Measurements from ENCODE around the gene LRP1B. TPM values are rescaled to one million over a fixed set of nuclear protein-coding genes. Genes with fewer than 3 reads are reported as not detected.

Gene LRP1B
- total RNA-seq, 1 experiment from 2014 or later: not detected

DNA sequence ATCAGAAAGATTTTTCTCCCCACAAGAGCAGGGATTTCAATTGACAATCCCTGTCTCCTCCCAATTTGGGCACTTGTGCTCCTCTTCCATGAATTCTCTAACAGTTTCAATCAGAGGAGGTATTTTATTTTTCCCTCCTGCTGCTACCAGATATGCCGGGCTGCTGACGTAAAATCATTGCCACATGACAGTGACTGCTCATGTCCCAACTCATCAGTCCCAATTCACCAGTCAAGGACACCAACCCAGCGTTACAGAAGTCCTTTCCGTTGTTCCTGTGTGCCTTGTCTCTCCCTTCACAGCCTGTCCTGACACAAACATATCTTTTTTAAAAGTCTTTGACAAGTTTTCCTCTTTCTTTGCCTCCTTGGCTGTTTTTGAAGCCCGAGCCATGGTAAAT lies 540.2 kb downstream of the LRP1B start:
- DNase-seq (ENCODE audit: low read depth): no peak

DNA sequence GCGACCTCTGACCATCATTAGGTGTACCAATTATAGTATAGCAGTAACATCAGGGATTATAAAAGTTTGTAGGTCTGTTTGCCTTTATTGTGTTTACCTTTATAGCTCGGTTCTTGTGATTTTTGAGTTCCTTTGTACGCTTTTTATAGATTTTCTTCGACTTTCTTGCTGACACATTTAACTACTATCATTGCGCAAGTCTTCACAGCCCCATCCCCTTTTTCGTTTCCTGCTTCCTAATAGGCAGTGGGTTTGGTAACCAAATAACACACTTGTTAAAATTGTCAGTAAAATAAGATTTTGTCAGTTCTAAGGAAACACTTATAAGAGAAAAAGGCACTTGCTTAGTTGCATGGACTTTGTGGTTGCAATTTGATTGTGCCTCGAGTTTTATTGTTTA lies 541.5 kb downstream of the LRP1B start:
- DNase-seq (ENCODE audit: low read depth): no peak

DNA sequence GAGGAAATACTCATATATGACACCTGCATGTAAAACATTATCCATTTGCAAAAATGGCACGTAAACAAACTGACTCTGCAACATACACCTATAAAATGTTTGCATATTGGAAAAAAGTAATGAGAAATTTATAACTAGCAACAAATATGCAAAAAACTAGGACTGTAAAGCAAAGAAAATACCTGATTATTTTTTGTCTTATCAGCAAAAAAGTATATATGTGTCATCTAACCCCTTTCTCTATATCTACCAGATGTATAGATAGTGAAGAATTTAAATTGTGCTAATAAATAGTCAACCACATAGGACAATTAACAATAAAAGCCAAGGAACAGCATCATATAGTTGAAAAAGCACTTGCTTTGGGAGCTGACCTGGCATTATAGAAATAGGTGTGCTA lies 543.8 kb downstream of the LRP1B start:
- DNase-seq (ENCODE audit: low read depth): no peak

- DNase-seq (ENCODE audit: low read depth): no peak
Measured at GRCh38 chr2:141582213-141582612, 548.6 kb downstream of the LRP1B start.

DNA sequence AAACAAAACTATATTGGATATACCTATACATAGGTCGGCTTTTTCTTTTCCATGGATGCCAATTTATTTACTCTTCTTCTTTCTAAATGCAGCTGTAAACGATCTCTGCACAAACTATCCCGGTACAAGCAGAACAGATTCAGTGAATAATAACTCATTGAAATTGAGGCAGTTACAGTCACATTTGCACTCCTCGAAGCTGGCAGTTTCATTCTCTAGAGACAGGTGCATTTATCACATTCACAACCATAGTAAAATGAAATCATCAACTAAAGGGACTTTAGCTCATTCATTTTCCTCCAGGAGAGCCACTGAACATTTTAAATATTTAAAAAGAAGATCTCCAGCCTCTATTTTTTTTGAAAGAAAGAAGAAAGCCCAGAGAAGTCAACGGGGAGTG lies 551.7 kb downstream of the LRP1B start:
- no peak for DNase-seq (ENCODE audit: low read depth)

DNA sequence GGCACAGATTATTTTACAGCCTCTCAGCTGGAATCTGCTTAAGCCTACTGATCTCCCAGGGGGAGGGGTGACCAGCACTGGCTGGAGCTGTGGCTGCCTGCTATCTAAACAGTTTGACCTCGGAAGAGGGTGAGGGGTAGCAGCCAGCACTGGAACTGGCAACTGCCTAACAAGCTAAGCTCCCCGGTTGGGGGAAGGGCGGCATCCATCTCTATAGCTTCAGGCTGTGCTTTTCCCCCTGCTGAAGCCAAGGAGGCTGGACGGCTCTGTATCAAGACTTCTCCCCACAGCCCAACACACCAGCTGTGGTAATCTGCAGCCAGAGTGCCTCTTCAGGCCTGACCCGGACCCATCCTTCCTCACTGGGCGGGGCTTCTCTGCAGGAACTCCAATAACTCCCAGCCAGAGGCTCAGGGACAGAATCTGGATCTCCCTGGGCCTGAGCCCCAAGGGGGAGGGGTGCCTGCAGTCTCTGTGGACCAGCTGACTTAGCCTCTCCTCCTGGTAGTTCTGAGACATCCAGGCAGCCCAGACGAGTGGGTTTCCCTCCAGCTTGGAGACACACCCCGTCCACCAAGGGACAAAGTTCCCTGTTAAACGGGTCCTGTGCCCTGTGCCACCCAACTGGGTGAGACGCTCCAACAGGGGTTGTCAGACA lies 560.2 kb downstream of the LRP1B start:
- no peak for DNase-seq (ENCODE audit: low read depth)

- no peak for DNase-seq (ENCODE audit: low read depth)
Measured at GRCh38 chr2:141569941-141570340, 560.9 kb downstream of the LRP1B start.

GRCh38 chr2:141565597-141565996 lies 565.2 kb downstream of the LRP1B start:
- DNase-seq (ENCODE audit: low read depth): no peak

DNA sequence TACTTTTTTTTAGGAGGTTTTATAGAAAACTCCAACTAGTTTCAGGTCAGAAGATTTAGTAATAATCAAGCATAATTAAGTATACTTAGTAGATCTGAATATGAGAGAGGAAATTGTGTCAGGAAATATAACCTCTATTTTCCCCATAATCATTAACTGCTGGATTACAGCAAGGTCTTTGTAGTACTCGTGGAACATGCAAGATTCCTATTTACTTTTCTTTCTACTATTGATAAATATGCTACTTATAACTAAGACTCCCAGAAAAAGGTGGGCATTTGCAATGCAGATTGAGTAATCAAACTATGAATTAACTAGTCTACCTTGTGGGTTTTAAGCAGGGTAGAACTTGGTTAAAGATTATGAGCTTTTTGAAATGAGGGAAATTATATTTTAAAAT lies 570.1 kb downstream of the LRP1B start:
- no peak for DNase-seq (ENCODE audit: low read depth)

GRCh38 chr2:141557329-141558095 lies 573.3 kb downstream of the LRP1B start:
- DNase-seq (ENCODE audit: low read depth): peak; percentile 35

GRCh38 chr2:141555876-141556470 lies 574.8 kb downstream of the LRP1B start:
- DNase-seq (ENCODE audit: low read depth): no peak

DNA sequence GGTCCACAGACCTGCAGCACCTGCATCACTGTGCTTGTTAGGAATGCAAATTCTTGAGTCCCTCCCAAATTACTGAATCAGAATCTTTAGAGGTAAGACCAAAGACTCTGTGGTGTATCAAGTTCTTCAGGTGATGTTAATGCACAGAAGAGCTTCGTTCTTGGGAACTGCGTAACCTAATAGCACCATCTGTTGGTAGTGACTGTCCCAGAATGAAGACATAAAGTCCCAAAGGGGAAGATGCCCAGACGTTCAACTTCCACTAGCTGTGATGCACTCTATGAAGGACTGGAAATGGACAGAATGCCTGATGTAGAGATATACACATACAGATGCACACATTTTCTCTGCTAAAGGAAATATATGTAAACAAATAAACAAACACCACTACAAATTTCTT lies 576.0 kb downstream of the LRP1B start:
- no peak for DNase-seq (ENCODE audit: low read depth)

GRCh38 chr2:141534666-141535362 lies 596.0 kb downstream of the LRP1B start:
- no peak for DNase-seq (ENCODE audit: low read depth)

- no peak for DNase-seq (ENCODE audit: low read depth)
Measured at GRCh38 chr2:141529659-141530058, 601.2 kb downstream of the LRP1B start.

- DNase-seq (ENCODE audit: low read depth): no peak
Measured at GRCh38 chr2:141528990-141529389, 601.8 kb downstream of the LRP1B start.

DNA sequence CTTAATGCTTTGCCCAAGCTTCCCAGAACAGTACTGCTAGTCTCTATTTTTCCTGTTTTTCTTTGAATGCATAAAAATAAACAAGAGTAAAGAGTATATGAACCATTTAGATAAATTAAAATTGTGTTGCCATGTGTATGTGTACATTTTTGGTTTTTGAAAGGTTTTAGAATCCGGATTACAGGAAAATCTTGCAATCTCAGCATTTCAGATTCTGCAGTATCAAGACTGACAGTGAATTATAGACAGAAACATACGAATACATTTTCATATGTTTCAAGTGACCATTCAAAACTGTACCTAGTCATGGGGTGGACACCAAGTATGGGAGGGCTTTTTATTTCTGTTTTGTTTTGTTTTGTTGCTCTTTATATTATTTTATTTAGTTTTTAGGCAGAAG lies 604.1 kb downstream of the LRP1B start:
- no peak for DNase-seq (ENCODE audit: low read depth)

DNA sequence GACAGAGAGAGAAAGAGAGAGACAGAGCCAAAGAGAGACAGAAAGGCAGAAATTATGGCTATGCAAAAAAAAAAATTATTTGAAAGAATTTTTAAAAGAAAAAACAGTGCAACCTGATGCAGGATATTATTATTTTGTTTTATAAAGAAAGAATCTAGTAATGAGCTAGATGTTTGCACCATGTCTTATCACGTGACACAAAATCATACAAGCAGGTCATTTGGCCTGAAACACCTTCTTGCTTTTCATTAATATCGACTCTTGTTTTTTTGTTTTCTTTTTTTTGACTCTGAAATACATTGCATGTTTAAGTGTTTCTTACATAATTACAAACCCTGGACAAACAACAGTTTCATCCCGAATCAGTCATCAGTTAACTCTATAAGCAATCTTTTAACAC lies 606.0 kb downstream of the LRP1B start:
- DNase-seq (ENCODE audit: low read depth): no peak

DNA sequence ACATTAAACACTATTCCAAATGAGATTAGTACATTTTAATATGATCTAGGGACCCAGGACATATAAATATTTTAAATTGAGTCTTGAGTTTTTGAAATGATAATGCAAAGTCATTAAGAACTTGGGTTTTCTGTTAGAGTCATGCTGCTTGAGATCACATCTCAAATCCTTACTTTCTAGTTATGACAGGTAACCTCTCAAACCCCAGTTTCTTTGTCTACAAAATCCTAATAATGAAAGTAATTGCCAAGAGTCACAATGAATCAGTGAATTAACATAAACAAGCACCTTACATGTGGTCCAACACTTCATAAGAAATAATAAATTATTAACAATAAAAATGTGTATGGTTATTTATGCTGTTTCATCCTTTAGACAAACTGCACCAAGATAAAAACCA lies 607.6 kb downstream of the LRP1B start:
- no peak for DNase-seq (ENCODE audit: low read depth)

GRCh38 chr2:141522702-141523101 lies 608.1 kb downstream of the LRP1B start:
- no peak for DNase-seq (ENCODE audit: low read depth)

DNA sequence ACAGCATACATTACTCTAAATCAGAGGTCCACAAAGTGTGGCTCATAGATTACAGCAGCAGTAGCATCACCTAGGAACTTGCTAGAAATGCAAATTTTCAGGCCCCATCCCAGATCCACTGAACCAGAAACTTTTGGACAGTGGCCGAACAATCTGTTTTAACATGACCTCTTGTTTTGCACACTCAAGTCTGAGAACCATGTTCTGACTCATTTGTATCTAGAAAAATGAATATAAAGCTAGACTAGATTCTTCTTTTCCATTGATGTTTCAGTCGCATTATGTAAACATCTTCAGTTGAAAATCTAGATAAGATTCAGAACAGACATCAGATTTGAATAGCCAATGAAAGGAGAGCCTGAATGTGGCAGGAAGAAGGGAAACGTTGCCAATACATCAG lies 608.8 kb downstream of the LRP1B start:
- DNase-seq (ENCODE audit: low read depth): no peak

DNA sequence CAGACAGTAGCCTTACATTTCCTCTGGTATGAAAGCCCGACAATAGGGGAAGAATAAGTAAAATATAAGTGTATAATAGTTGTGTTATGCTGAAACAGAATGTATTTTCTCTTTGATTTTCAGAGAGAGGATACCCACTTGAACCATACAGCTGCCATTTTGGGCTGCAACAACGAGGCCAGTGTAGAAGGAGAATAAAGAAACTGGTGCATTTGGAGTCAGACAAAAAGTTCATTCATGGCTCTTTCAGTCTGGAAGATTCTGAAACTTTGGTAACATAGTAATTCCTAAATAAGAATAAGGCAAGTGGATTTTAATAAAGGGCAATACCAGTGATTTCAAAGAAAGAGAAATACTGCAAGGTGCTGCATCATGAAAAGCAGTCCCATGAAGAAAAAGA lies 610.9 kb downstream of the LRP1B start:
- no peak for DNase-seq (ENCODE audit: low read depth)

GRCh38 chr2:141517852-141518421 lies 612.9 kb downstream of the LRP1B start:
- no peak for DNase-seq (ENCODE audit: low read depth)

Data from M059J (cell line).